B cell (primary cell): ENCODE data around the gene USP14. TPM values are rescaled to one million over a fixed set of nuclear protein-coding genes. Genes with fewer than 3 reads are reported as not detected.

Source experiments
- ATAC-seq: fragments of 200-7000 bp; cut with Tn5 transposase; one replicate; pipeline ENCODE4 v1.10.0; 2021; ENCODE audit warnings: low read depth, mild to moderate bottlenecking, moderate number of reproducible peaks, moderate library complexity
- CTCF ChIA-PET: fragments of 350-600 bp; sonication (Branson Sonifier 250); formaldehyde crosslinking; loops from one replicate; lab custom pipeline; 2021; ENCODE audit warnings: antibody characterized with exemption, inconsistent platforms; lab: Charles Lee
- POLR2A ChIA-PET: fragments of 350-600 bp; sonication (Branson Sonifier 250); formaldehyde crosslinking; loops from one replicate; lab custom pipeline; 2021; ENCODE audit warnings: antibody characterized with exemption; lab: Charles Lee
- DNase-seq: peaks from one replicate; pipeline ENCODE4 v3.0.0; 2013
- H2AFZ ChIP-seq: 2 replicates; pipeline ENCODE4 v1.6.1; 2012; ENCODE audit warnings: mild to moderate bottlenecking, low read depth, low read length; ENCODE audit not compliant: insufficient read depth, poor library complexity, severe bottlenecking
- H3K27ac ChIP-seq, 2 donors: 1 replicate in 1 of 2; 2 replicates in 1 of 2; pipeline ENCODE4 v1.5.1; 2012 to 2013; ENCODE audit warnings: low read length in 2 of 2, mild to moderate bottlenecking in 2 of 2, moderate library complexity in 1 of 2
- H3K27me3 ChIP-seq, 4 experiments: fragments of 200-600 bp in 1 of 4; sonication (generic) in 1 of 4; replicated peaks in 1 of 4; 1 replicate in 2 of 4; 2 replicates in 2 of 4; pipeline versions ENCODE4 v1.6.1 to v1.7.0; 2013 to 2016; ENCODE audit warnings: low read length in 3 of 4, mild to moderate bottlenecking in 2 of 4, mixed read lengths in 1 of 4, moderate library complexity in 1 of 4; ENCODE audit not compliant: insufficient read depth in 4 of 4, control insufficient read depth in 3 of 4; ENCODE audit errors: control extremely low read depth in 1 of 4
- H3K36me3 ChIP-seq, 2 experiments: replicated peaks in 1 of 2; 1 replicate in 1 of 2; 2 replicates in 1 of 2; pipeline versions ENCODE4 v1.6.1 to v1.7.1; 2013; ENCODE audit warnings: low read length in 1 of 2; ENCODE audit not compliant: insufficient read depth in 2 of 2, control insufficient read depth in 1 of 2; ENCODE audit errors: control extremely low read depth in 1 of 2, extremely low read depth in 1 of 2
- H3K4me1 ChIP-seq, 2 donors: fragments of 200-600 bp in 1 of 2; sonication (generic) in 1 of 2; 1 replicate in 1 of 2; 2 replicates in 1 of 2; pipeline versions ENCODE4 v1.5.1 to v1.6.1; 2013 to 2017; ENCODE audit warnings: low read length in 2 of 2; ENCODE audit not compliant: control insufficient read depth in 2 of 2, insufficient read depth in 2 of 2
- H3K4me2 ChIP-seq: replicated peaks from 2 replicates; pipeline ENCODE3; 2012; ENCODE audit warnings: mild to moderate bottlenecking, low read depth, low read length; ENCODE audit not compliant: poor library complexity, severe bottlenecking
- H3K4me3 ChIP-seq, 5 experiments: fragments of 200-600 bp in 1 of 5; sonication (generic) in 1 of 5; 1 replicate in 3 of 5; 2 replicates in 2 of 5; pipeline versions ENCODE4 v1.5.1 to v1.7.0; 2011 to 2016; ENCODE audit warnings: low read length in 4 of 5, mild to moderate bottlenecking in 4 of 5, low read depth in 2 of 5, control low read depth in 1 of 5, moderate library complexity in 1 of 5; ENCODE audit not compliant: insufficient read depth in 1 of 5; ENCODE audit errors: control extremely low read depth in 1 of 5, extremely low read depth in 1 of 5
- H3K79me2 ChIP-seq: fragments of 200-600 bp; sonication (generic); one replicate; pipeline ENCODE4 v1.6.0; 2016; ENCODE audit warnings: low read length; ENCODE audit not compliant: control insufficient read depth, insufficient read depth
- H3K9ac ChIP-seq: fragments of 200-600 bp; sonication (generic); 2 replicates; pipeline ENCODE4 v1.6.1; 2017; ENCODE audit warnings: mild to moderate bottlenecking, low read length, moderate library complexity
- H3K9me3 ChIP-seq, 3 donors: one replicate each; pipeline versions ENCODE4 v1.6.1 to v1.7.1; 2013; ENCODE audit warnings: low read length in 2 of 3; ENCODE audit not compliant: control insufficient read depth in 2 of 3, insufficient read depth in 1 of 3; ENCODE audit errors: control extremely low read depth in 1 of 3
- H4K20me1 ChIP-seq: 2 replicates; pipeline ENCODE4 v1.6.0; 2012; ENCODE audit warnings: mild to moderate bottlenecking, low read length; ENCODE audit not compliant: insufficient read depth, control insufficient read depth, poor library complexity, severe bottlenecking
- H3K27ac Mint-ChIP-seq: one replicate; pipeline ENCODE4 v1.8.0; 2021; ENCODE audit warnings: mixed read lengths
- H3K27me3 Mint-ChIP-seq: one replicate; pipeline ENCODE4 v1.8.0; 2021; ENCODE audit warnings: mixed read lengths
- H3K4me1 Mint-ChIP-seq: one replicate; pipeline ENCODE4 v1.8.0; 2021; ENCODE audit warnings: mixed read lengths
- H3K4me3 Mint-ChIP-seq: one replicate; pipeline ENCODE4 v1.8.0; 2021; ENCODE audit warnings: mixed read lengths
- H3K9me3 Mint-ChIP-seq: one replicate; pipeline ENCODE4 v1.8.0; 2022; ENCODE audit warnings: mixed read lengths; ENCODE audit not compliant: insufficient read depth
- EZH2 ChIP-seq: IDR thresholded peaks from 2 replicates; pipeline ENCODE4 v1.6.1; 2012; ENCODE audit warnings: borderline replicate concordance, low read depth, mild to moderate bottlenecking, moderate library complexity, low read length; ENCODE audit not compliant: insufficient read depth, poor library complexity, severe bottlenecking
- WGBS: methylation state at CpG from one replicate; pipeline ENCODE4 v1.1.5; 2013; ENCODE audit warnings: missing lambda C conversion rate; ENCODE audit not compliant: insufficient coverage; 5-methylcytosine and 5-hydroxymethylcytosine counted together
- intact Hi-C: fragments of 100-400 bp; cut with micrococcal nuclease; formaldehyde crosslinking; loops from one replicate; pipeline ENCODE4 v1.10.0; 2022
- polyA plus RNA-seq: library from polyadenylated mRNA; depleted of rRNA; stranded (reverse); fragments of >200 nt; gene quantifications from 2 replicates; pipeline ENCODE4 v1.2.3, GENCODE V29; 2012
- total RNA-seq, 2 donors: library from RNA; stranded (reverse); fragments of 120-200 nt in 1 of 2; gene quantifications; 1 replicate in 1 of 2; 2 replicates in 1 of 2; pipeline versions ENCODE4 v1.2.3 to v1.2.4, GENCODE V29; 2013 to 2022
- TF ChIP-seq, protein P1 (sequence below): fragments of 200-600 bp; IDR thresholded peaks from one replicate; pipeline ENCODE4 v1.8.0; 2022; ENCODE audit warnings: antibody characterized with exemption, mild to moderate bottlenecking

Gene USP14
- total and polyA plus RNA-seq, 2 donors (not counting 1 experiment from before 2014, with no cell fraction given), result 6.0 to 38.9 TPM

DNA sequence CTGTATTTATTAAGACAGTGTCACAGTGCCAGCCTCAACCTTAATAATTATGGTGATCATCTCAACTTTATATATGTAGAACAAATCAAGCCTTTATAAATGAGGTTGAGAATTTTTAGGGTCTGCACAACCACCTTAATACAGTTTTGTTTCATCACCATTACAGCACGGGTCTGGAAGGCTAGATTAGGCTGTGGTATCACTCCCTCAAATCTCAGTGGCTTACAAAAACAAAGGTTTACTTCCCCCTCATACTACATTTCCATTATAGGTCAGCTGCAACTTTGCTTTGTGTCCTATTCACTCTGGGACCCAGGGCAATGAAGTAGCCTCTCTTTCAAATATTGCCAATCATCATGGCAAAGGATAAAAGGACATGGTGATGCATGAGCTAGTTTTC is 23.3 kb upstream of the USP14 start:
- no peak overlapping the region for H3K4me2 ChIP-seq
- DNase-seq (no peak), ATAC-seq (no peak)
- POLR2A ChIA-PET, result no interaction called here
- Mint-ChIP-seq H3K4me1 (no peaks in the 10 kb centered on the region), H3K27ac (no peak overlapping the region), H3K4me3 (no peak overlapping the region), H3K27me3 (no peaks in the 10 kb centered on the region), H3K9me3 (no peaks in the 10 kb centered on the region)
- no peak overlapping the region for H3K27ac ChIP-seq
- WGBS, result no CpG with 5 or more reads among the region's 1 CpG
- H2AFZ ChIP-seq, result no peak overlapping the region
- H3K4me1 ChIP-seq, result no peaks in the 10 kb centered on the region
- CTCF ChIA-PET, result no interaction called here
- intact Hi-C loops, result no loop called here
- TF ChIP-seq, protein P1, sequence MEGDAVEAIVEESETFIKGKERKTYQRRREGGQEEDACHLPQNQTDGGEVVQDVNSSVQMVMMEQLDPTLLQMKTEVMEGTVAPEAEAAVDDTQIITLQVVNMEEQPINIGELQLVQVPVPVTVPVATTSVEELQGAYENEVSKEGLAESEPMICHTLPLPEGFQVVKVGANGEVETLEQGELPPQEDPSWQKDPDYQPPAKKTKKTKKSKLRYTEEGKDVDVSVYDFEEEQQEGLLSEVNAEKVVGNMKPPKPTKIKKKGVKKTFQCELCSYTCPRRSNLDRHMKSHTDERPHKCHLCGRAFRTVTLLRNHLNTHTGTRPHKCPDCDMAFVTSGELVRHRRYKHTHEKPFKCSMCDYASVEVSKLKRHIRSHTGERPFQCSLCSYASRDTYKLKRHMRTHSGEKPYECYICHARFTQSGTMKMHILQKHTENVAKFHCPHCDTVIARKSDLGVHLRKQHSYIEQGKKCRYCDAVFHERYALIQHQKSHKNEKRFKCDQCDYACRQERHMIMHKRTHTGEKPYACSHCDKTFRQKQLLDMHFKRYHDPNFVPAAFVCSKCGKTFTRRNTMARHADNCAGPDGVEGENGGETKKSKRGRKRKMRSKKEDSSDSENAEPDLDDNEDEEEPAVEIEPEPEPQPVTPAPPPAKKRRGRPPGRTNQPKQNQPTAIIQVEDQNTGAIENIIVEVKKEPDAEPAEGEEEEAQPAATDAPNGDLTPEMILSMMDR, result no peak
- TF ChIP-seq EZH2, result no peak
- no peak overlapping the region for H3K9ac ChIP-seq
- no peaks in the 10 kb centered on the region for H3K79me2 ChIP-seq
- peaks cover 0 to 3% (median 2%) of the 10 kb centered on the region in 3 donors for H3K9me3 ChIP-seq
- H3K27me3 ChIP-seq, result no peaks in the 10 kb centered on the region
- no peak overlapping the region for H3K4me3 ChIP-seq
- H3K36me3 ChIP-seq, result no peaks in the 10 kb centered on the region
- no peaks in the 10 kb centered on the region for H4K20me1 ChIP-seq

DNA sequence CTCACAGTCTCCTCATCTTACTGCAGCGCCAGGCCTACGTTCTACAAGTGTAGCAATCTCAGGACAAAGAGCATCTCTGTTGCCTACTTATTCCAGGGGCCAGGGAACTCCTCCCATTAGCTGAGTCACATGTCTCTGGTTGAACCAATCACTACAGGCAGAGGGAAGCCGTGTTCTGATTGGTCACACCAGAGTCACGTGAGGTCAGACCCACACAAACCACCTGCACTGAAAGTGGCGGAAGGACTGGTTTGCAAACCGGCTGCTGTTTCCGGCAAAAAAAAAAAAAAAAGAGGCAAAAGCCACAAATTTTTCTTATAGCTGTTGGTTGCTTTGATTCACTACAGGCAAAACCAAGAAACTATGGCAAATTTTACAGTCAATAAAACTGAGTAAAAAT is 21.9 kb upstream of the USP14 start:
- Histone ChIP-seq H3K4me3 (no peak overlapping the region), H2AFZ (no peak overlapping the region)
- intact Hi-C loops, result no loop called here

More for the DNA sequence above, 21.9 kb upstream of the USP14 start:
- POLR2A ChIA-PET, result no interaction called here
- Mint-ChIP-seq H3K4me3 (no peak overlapping the region), H3K27ac (no peak overlapping the region), H3K4me1 (no peaks in the 10 kb centered on the region), H3K9me3 (no peaks in the 10 kb centered on the region), H3K27me3 (peaks cover 2% of the 10 kb centered on the region)
- Histone ChIP-seq H3K36me3 (no peaks in the 10 kb centered on the region), H3K27me3 (no peaks in the 10 kb centered on the region), H3K9me3 (peaks cover 0 to 2% (median 0%) of the 10 kb centered on the region in 3 donors), H3K9ac (no peak overlapping the region), H3K4me1 (no peaks in the 10 kb centered on the region), H4K20me1 (no peaks in the 10 kb centered on the region), H3K27ac (no peak overlapping the region), H3K4me2 (no peak overlapping the region), H3K79me2 (no peaks in the 10 kb centered on the region)
- WGBS, result 67% methylated on average over 3 of the region's 7 CpGs
- ATAC-seq, result no peak
- TF ChIP-seq EZH2, result no peak
- TF ChIP-seq, protein P1, result no peak
- no peak for DNase-seq
- CTCF ChIA-PET, result no interaction called here
